HG02759 (cell line): Measurements from ENCODE around the gene SFTPB.
"Not testable (repeated sequence)": the region's sequence is repeated elsewhere in the genome, so short reads cannot be mapped to it uniquely, and the experiment has no call there.

ENCODE experiments used
- ATAC-seq: cut with Tn5 transposase; IDR thresholded peaks from one replicate; pipeline ENCODE4 v1.9.1; 2021; ENCODE audit warnings: mild to moderate bottlenecking, moderate library complexity; ENCODE audit not compliant: unreplicated experiment

Gene SFTPB

GRCh38 chr2:85617723-85618122 is 50.3 kb downstream of the SFTPB start:
- ATAC-seq: not testable (repeated sequence)

- ATAC-seq: no peak
Observed at GRCh38 chr2:85615413-85615728, 52.6 kb downstream of the SFTPB start.

- not testable (repeated sequence) for ATAC-seq
Observed at GRCh38 chr2:85614757-85615156, 53.2 kb downstream of the SFTPB start.

GRCh38 chr2:85613717-85614515 is 54.1 kb downstream of the SFTPB start:
- ATAC-seq: no peak

GRCh38 chr2:85611705-85612587 is 56.1 kb downstream of the SFTPB start, which contains the start of gene C2orf68:
C2orf68 (minus strand) TSS chr2:85612066; CDS start chr2:85611984, 82 bp downstream.
- ATAC-seq: peak; percentile 78

GRCh38 chr2:85611217-85611704 is 56.7 kb downstream of the SFTPB start:
- no peak for ATAC-seq
